H1 (cell line): ENCODE results near the gene BICRAL. TPM values are rescaled to one million over a fixed set of nuclear protein-coding genes. Genes with fewer than 3 reads are reported as not detected.

ENCODE experiments used
- CTCF ChIA-PET: fragments of 300-600 bp; sonication (Branson Sonifier 250); formaldehyde crosslinking; loops from one replicate; lab custom pipeline; 2021; ENCODE audit not compliant: partially characterized antibody; lab: Charles Lee
- POLR2A ChIA-PET: fragments of 300-600 bp; sonication (Branson Sonifier 250); formaldehyde crosslinking; loops from one replicate; lab custom pipeline; 2021; ENCODE audit warnings: inconsistent platforms; ENCODE audit not compliant: partially characterized antibody; lab: Charles Lee
- DNase-seq, 2 experiments: peaks; one replicate each; pipeline versions ENCODE4 v3.0.0 to v3.0.0-alpha.2; 2010 to 2022; ENCODE audit warnings: low spot score in 2 of 2, low read depth in 1 of 2, mixed read lengths in 1 of 2
- FAIRE-seq: peaks from 2 replicates; lab custom pipeline; 2011; peaks lifted over from hg19 to GRCh38; lab: Jason Lieb, UNC
- H2AFZ ChIP-seq: 2 replicates; pipeline ENCODE4 v1.8.1; 2012; ENCODE audit warnings: low read length, inconsistent platforms
- H2AK5ac ChIP-seq: 2 replicates; pipeline ENCODE4 v1.6.1; 2013; ENCODE audit warnings: low read depth, low read length
- H2BK120ac ChIP-seq: replicated peaks from 2 replicates; pipeline ENCODE3; 2013; ENCODE audit warnings: low read depth, low read length, inconsistent platforms
- H2BK12ac ChIP-seq: 2 replicates; pipeline ENCODE4 v1.6.1; 2013; ENCODE audit warnings: low read depth, low read length
- H2BK15ac ChIP-seq: 2 replicates; pipeline ENCODE4 v1.6.1; 2013; ENCODE audit warnings: low read length
- H2BK20ac ChIP-seq: 2 replicates; pipeline ENCODE4 v1.6.1; 2013; ENCODE audit warnings: low read length
- H2BK5ac ChIP-seq: 2 replicates; pipeline ENCODE4 v1.6.1; 2013; ENCODE audit warnings: low read depth, low read length
- H3K14ac ChIP-seq: 2 replicates; pipeline ENCODE4 v1.6.1; 2013; ENCODE audit warnings: inconsistent platforms; ENCODE audit not compliant: insufficient read length
- H3K18ac ChIP-seq: 2 replicates; pipeline ENCODE4 v1.6.1; 2013; ENCODE audit warnings: low read length; ENCODE audit errors: extremely low read depth
- H3K23ac ChIP-seq: 2 replicates; pipeline ENCODE4 v1.6.1; 2013; ENCODE audit warnings: inconsistent platforms; ENCODE audit not compliant: insufficient read length
- H3K23me2 ChIP-seq: 2 replicates; pipeline ENCODE4 v1.6.1; 2013; ENCODE audit warnings: low read depth, low read length
- H3K27ac ChIP-seq: 2 replicates; pipeline ENCODE4 v1.6.1; 2011; ENCODE audit warnings: low read depth, low read length, inconsistent platforms
- H3K27me3 ChIP-seq, 4 experiments: replicated peaks in 1 of 4; 1 replicate in 1 of 4; 2 replicates in 3 of 4; pipeline versions ENCODE4 v1.6.1 to v1.8.1; 2011 to 2013; ENCODE audit warnings: low read length in 3 of 4, mild to moderate bottlenecking in 3 of 4, inconsistent platforms in 2 of 4, mixed read lengths in 2 of 4, moderate library complexity in 1 of 4; ENCODE audit not compliant: control insufficient read depth in 3 of 4, insufficient read depth in 3 of 4; ENCODE audit errors: extremely low read depth in 1 of 4
- H3K36me3 ChIP-seq, 4 experiments: 2 replicates each; pipeline versions ENCODE4 v1.6.1 to v1.8.1; 2011 to 2013; ENCODE audit warnings: mild to moderate bottlenecking in 4 of 4, low read length in 3 of 4, moderate library complexity in 2 of 4, control low read depth in 1 of 4, inconsistent platforms in 1 of 4; ENCODE audit not compliant: insufficient read depth in 4 of 4, control insufficient read depth in 2 of 4
- H3K4ac ChIP-seq: replicated peaks from 2 replicates; pipeline ENCODE3; 2013; ENCODE audit warnings: low read length, low read depth, mixed read lengths, inconsistent platforms; ENCODE audit not compliant: insufficient read length
- H3K4me1 ChIP-seq, 4 experiments: replicated peaks in 1 of 4; 1 replicate in 1 of 4; 2 replicates in 3 of 4; pipeline versions ENCODE4 v1.6.1 to v1.8.1; 2011 to 2013; ENCODE audit warnings: low read length in 3 of 4, inconsistent platforms in 2 of 4, mixed read lengths in 1 of 4; ENCODE audit not compliant: insufficient read depth in 4 of 4, control insufficient read depth in 3 of 4
- H3K4me2 ChIP-seq, 2 experiments: 2 replicates each; pipeline versions ENCODE4 v1.6.1 to v1.8.1; 2011 to 2013; ENCODE audit warnings: low read depth in 2 of 2, low read length in 2 of 2, control low read depth in 1 of 2, inconsistent platforms in 1 of 2, mild to moderate bottlenecking in 1 of 2; ENCODE audit not compliant: insufficient read depth in 1 of 2
- H3K4me3 ChIP-seq, 4 experiments: fragments of 200-600, 300-600 bp in 1 of 4; sonication (generic), shearing (Covaris generic), sonication (Bioruptor Twin) in 1 of 4; 2 replicates each; pipeline versions ENCODE4 v1.5.1 to v1.8.1; 2011 to 2016; ENCODE audit warnings: low read length in 4 of 4, low read depth in 3 of 4, control low read depth in 2 of 4, inconsistent platforms in 2 of 4, mild to moderate bottlenecking in 2 of 4, mixed read lengths in 1 of 4, moderate library complexity in 1 of 4; ENCODE audit not compliant: insufficient read depth in 2 of 4; ENCODE audit errors: extremely low read depth in 1 of 4
- H3K56ac ChIP-seq: replicated peaks from 2 replicates; pipeline ENCODE3; 2013; ENCODE audit warnings: low read depth, mild to moderate bottlenecking, mixed read lengths, low read length, inconsistent platforms; ENCODE audit not compliant: insufficient read length
- H3K79me1 ChIP-seq: 2 replicates; pipeline ENCODE4 v1.6.1; 2013; ENCODE audit warnings: low read depth, low read length, control low read depth
- H3K79me2 ChIP-seq, 2 experiments: 2 replicates each; pipeline versions ENCODE4 v1.6.1 to v1.8.1; 2012 to 2013; ENCODE audit warnings: low read length in 2 of 2, mild to moderate bottlenecking in 2 of 2, inconsistent platforms in 1 of 2; ENCODE audit not compliant: insufficient read depth in 2 of 2, control insufficient read depth in 1 of 2
- H3K9ac ChIP-seq, 4 experiments: replicated peaks in 1 of 4; 1 replicate in 1 of 4; 2 replicates in 3 of 4; pipeline versions ENCODE4 v1.6.1 to v1.8.1; 2011 to 2013; ENCODE audit warnings: low read depth in 3 of 4, low read length in 3 of 4, control low read depth in 2 of 4, mild to moderate bottlenecking in 2 of 4, moderate library complexity in 2 of 4, inconsistent platforms in 1 of 4; ENCODE audit errors: extremely low read depth in 1 of 4
- H3K9me3 ChIP-seq, 2 experiments: 2 replicates each; pipeline versions ENCODE4 v1.6.1 to v1.8.1; 2012 to 2013; ENCODE audit warnings: mild to moderate bottlenecking in 2 of 2, moderate library complexity in 2 of 2, control low read depth in 1 of 2, inconsistent platforms in 1 of 2, low read depth in 1 of 2, low read length in 1 of 2, mixed read lengths in 1 of 2; ENCODE audit not compliant: insufficient read depth in 2 of 2
- H4K20me1 ChIP-seq, 2 experiments: replicated peaks in 1 of 2; 2 replicates each; pipeline versions ENCODE3 to v1.8.1; 2011 to 2013; ENCODE audit warnings: inconsistent platforms in 2 of 2, low read length in 2 of 2, mild to moderate bottlenecking in 1 of 2; ENCODE audit not compliant: insufficient read depth in 2 of 2, control insufficient read depth in 1 of 2
- H4K5ac ChIP-seq: 2 replicates; pipeline ENCODE4 v1.6.1; 2013; ENCODE audit warnings: low read length, low read depth, mixed read lengths, inconsistent platforms; ENCODE audit not compliant: insufficient read length
- H4K8ac ChIP-seq: 2 replicates; pipeline ENCODE4 v1.8.0; 2013; ENCODE audit warnings: mild to moderate bottlenecking, moderate library complexity, low read length, inconsistent platforms; ENCODE audit not compliant: insufficient read depth; ENCODE audit errors: extremely low read depth
- H4K91ac ChIP-seq: replicated peaks from 2 replicates; pipeline ENCODE3; 2013; ENCODE audit warnings: low read length, mixed read lengths, inconsistent platforms; ENCODE audit not compliant: insufficient read length
- EZH2 ChIP-seq: fragments of 200-600 bp; sonication (generic); IDR thresholded peaks from 2 replicates; pipeline ENCODE4 v1.7.1; 2012; ENCODE audit warnings: low read depth, mild to moderate bottlenecking, moderate library complexity, low read length, inconsistent platforms; ENCODE audit not compliant: severe bottlenecking
- KDM4A ChIP-seq: IDR thresholded peaks from one replicate; pipeline ENCODE4 v1.7.1; 2012; ENCODE audit warnings: low read depth, mild to moderate bottlenecking, moderate library complexity, low read length, inconsistent platforms; ENCODE audit not compliant: severe bottlenecking
- POLR2AphosphoS5 ChIP-seq: IDR thresholded peaks from 2 replicates; pipeline ENCODE4 v1.6.1; 2011; ENCODE audit warnings: low read depth, low read length
- SAP30 ChIP-seq: fragments of 300-600 bp; sonication (generic); IDR thresholded peaks from 2 replicates; pipeline ENCODE4 v1.7.1; 2012; ENCODE audit warnings: low read length, moderate library complexity, mild to moderate bottlenecking, inconsistent platforms; ENCODE audit not compliant: insufficient read depth, insufficient replicate concordance
- SIN3A ChIP-seq, 2 experiments: IDR thresholded peaks in 1 of 2; conservative IDR thresholded peaks in 1 of 2; 2 replicates each; pipeline ENCODE4 v1.6.1; 2011 to 2012; ENCODE audit warnings: low read length in 2 of 2, improper control_type of control experiment in 1 of 2, low read depth in 1 of 2, mild to moderate bottlenecking in 1 of 2
- SP2 ChIP-seq: IDR thresholded peaks from 2 replicates; pipeline ENCODE4 v1.6.1; 2012; ENCODE audit warnings: mild to moderate bottlenecking, low read length, inconsistent platforms
- TAF7 ChIP-seq: optimal IDR thresholded peaks from 2 replicates; pipeline ENCODE3; 2011; ENCODE audit warnings: low read depth, mild to moderate bottlenecking, inconsistent platforms, low read length, moderate library complexity, borderline replicate concordance
- TCF12 ChIP-seq: IDR thresholded peaks from 2 replicates; pipeline ENCODE4 v1.6.1; 2011; ENCODE audit warnings: low read depth, mild to moderate bottlenecking, low read length
- WGBS, 2 experiments: shearing (Covaris generic) in 1 of 2; methylation state at CpG; one replicate each; pipeline versions ENCODE4 v1.1.6 to v1.1.7; 2013 to 2015; ENCODE audit warnings: low lambda C conversion rate in 2 of 2, mixed read lengths in 2 of 2, inconsistent platforms in 1 of 2, low coverage in 1 of 2, missing lambda C conversion rate in 1 of 2; ENCODE audit not compliant: insufficient replicate concordance in 2 of 2, insufficient coverage in 1 of 2, insufficient read length in 1 of 2; ENCODE audit errors: extremely low coverage in 1 of 2, missing lambda C conversion rate in 1 of 2; 5-methylcytosine and 5-hydroxymethylcytosine counted together
- polyA plus RNA-seq, 7 experiments: library from polyadenylated mRNA; depleted of rRNA in 3 of 7; stranded (reverse) in 5 of 7; unstranded in 2 of 7; fragments of >200 nt in 5 of 7; fragments of 200-250 nt in 2 of 7; gene quantifications; 1 replicate in 5 of 7; 2 replicates in 1 of 7; 4 replicates in 1 of 7; pipeline versions ENCODE4 v1.2.1 to v1.2.3, GENCODE V29; 2011 to 2013; ENCODE audit warnings: missing spikeins in 2 of 7, mixed read lengths in 2 of 7
- total RNA-seq: library from RNA; stranded (reverse); fragmentation: NEBNext Ultra II Directional; extraction: Animal tissue kit (Norgen Biotek cat#: 25700); gene quantifications from 2 replicates; pipeline ENCODE4 v1.2.1, GENCODE V29; 2021

The BICRAL gene
- total and polyA plus RNA-seq, 2 of the 8 experiments (the other 6 are each of a cell fraction or from before 2014, with no cell fraction given), result 9.4 to 12.2 TPM

GRCh38 chr6:42915732-42916131 is 133.9 kb downstream of the BICRAL start, which contains the start of gene PTCRA:
TSS of gene PTCRA (plus strand) at chr6:42916053. CDS start at chr6:42916070, 17 bp downstream.
- no peak within 1 kb of the TSS for H2BK120ac ChIP-seq
- H3K4me3 ChIP-seq, result no peak within 1 kb of the TSS
- no peak within 1 kb of the TSS for H2BK15ac ChIP-seq
- no peak within 1 kb of the TSS for H2AK5ac ChIP-seq
- no peak within 1 kb of the TSS for H3K27ac ChIP-seq
- H2BK5ac ChIP-seq, result no peak within 1 kb of the TSS
- no peak within 1 kb of the TSS for H3K9ac ChIP-seq
- no peak within 1 kb of the TSS for H3K4me2 ChIP-seq
- no peak for DNase-seq
- no peaks in the 10 kb centered on the region for H4K20me1 ChIP-seq
- H4K91ac ChIP-seq, result no peak within 1 kb of the TSS
- 0 out of 7 replicates have a peak, but pooled peaks cover 0 to 1% (median 0%) of the 10 kb centered on the region in 4 experiments for H3K4me1 ChIP-seq
- H3K4ac ChIP-seq, result no peak within 1 kb of the TSS
- no peak within 1 kb of the TSS; the same call in 1 of the 2 replicates for H4K8ac ChIP-seq
- ChIA-PET CTCF (interaction anchor here (0.9 to 1.6 kb wide), 2 partner anchors 9 to 17 kb away, joined by 3 to 7 read pairs; no protein-coding TSS in a partner anchor), POLR2A (interaction anchor here (1.8 to 7.4 kb wide), 2 partner anchors 12 to 106 kb away, joined by 6 to 81 read pairs; partner anchors contain the start of genes CNPY3 and RRP36)
- H2AFZ ChIP-seq, result no peak within 1 kb of the TSS
- H3K14ac ChIP-seq, result no peak within 1 kb of the TSS
- H2BK12ac ChIP-seq, result no peak within 1 kb of the TSS
- H3K36me3 ChIP-seq, result no peaks in the 10 kb centered on the region
- H3K27me3 ChIP-seq, result no peaks in the 10 kb centered on the region
- H3K56ac ChIP-seq, result no peak within 1 kb of the TSS
- no peak within 1 kb of the TSS for H3K18ac ChIP-seq
- FAIRE-seq, result no peak
- H3K23me2 ChIP-seq, result peaks cover 2% of the 10 kb centered on the region; the same call in 1 of the 2 replicates
- no peak within 1 kb of the TSS for H4K5ac ChIP-seq
- no peak within 1 kb of the TSS for H2BK20ac ChIP-seq
- 96% methylated on average over 10 of the region's 10 CpGs; no CpG with 5 or more reads in 1 of the 2 experiments for WGBS, 2 experiments
- H3K79me1 ChIP-seq, result no peaks in the 10 kb centered on the region
- H3K79me2 ChIP-seq, result no peaks in the 10 kb centered on the region
- H3K23ac ChIP-seq, result no peak within 1 kb of the TSS
- no peaks in the 10 kb centered on the region for H3K9me3 ChIP-seq
- TF ChIP-seq EZH2 (no peak), TAF7 (no peak), TCF12 (no peak), KDM4A (no peak), SAP30 (no peak), SP2 (no peak), SIN3A (conservative IDR thresholded peaks at IDR 0.05 in 1 of 2, IDR thresholded peaks at IDR 0.05 in 1 of 2; ENCODE audit: low read depth in 1 of 2, low read length in 2 of 2) (no peak), POLR2AphosphoS5 (no peak)
